Choroid plexus epithelial cell (primary cell): ENCODE data around the gene RAB33B.

Experiments
- DNase-seq: peaks from one replicate; pipeline ENCODE4 v3.0.0-alpha.2; 2010; ENCODE audit warnings: low read depth
- H3K4me3 ChIP-seq: 2 replicates; pipeline ENCODE4 v1.5.1; 2011; ENCODE audit warnings: low read depth, mild to moderate bottlenecking, control low read depth, low read length, moderate library complexity
- CTCF ChIP-seq: conservative IDR thresholded peaks from 2 replicates; pipeline ENCODE4 v1.5.1; 2011; ENCODE audit warnings: low read depth, mild to moderate bottlenecking, control low read depth, inconsistent platforms, low read length, moderate library complexity

Gene RAB33B

GRCh38 chr4:139472852-139473251 lies 18.9 kb downstream of the RAB33B start:
- no peak overlapping the region for H3K4me3 ChIP-seq
- TF ChIP-seq CTCF = no peak
- no peak for DNase-seq

- no peak for DNase-seq
- H3K4me3 ChIP-seq = no peak overlapping the region
- TF ChIP-seq CTCF = no peak
Measured at GRCh38 chr4:139476363-139476762, 22.4 kb downstream of the RAB33B start.

GRCh38 chr4:139481465-139481864 lies 27.5 kb downstream of the RAB33B start:
- no peak for TF ChIP-seq CTCF
- no peak for DNase-seq
- no peak overlapping the region for H3K4me3 ChIP-seq

- no peak for TF ChIP-seq CTCF
- H3K4me3 ChIP-seq = no peak overlapping the region
- DNase-seq = no peak
Measured at GRCh38 chr4:139483000-139483399, 29.1 kb downstream of the RAB33B start.

- TF ChIP-seq CTCF = no peak
- no peak overlapping the region for H3K4me3 ChIP-seq
- no peak for DNase-seq
Measured at GRCh38 chr4:139484783-139485311, 30.9 kb downstream of the RAB33B start.

GRCh38 chr4:139488442-139488841 lies 34.5 kb downstream of the RAB33B start:
- no peak overlapping the region for H3K4me3 ChIP-seq
- no peak for TF ChIP-seq CTCF

GRCh38 chr4:139489638-139490037 lies 35.7 kb downstream of the RAB33B start:
- DNase-seq = no peak
- no peak overlapping the region for H3K4me3 ChIP-seq
- no peak for TF ChIP-seq CTCF

More at GRCh38 chr4:139488442-139488841, 34.5 kb downstream of the RAB33B start:
- no peak for DNase-seq
